HCT116 (cell line): ENCODE data around the gene ENTHD1. TPM values are rescaled to one million over a fixed set of nuclear protein-coding genes. Genes with fewer than 3 reads are reported as not detected.

Experiments
- ATAC-seq: fragments of 200-7000 bp; cut with Tn5 transposase; 2 replicates; pipeline ENCODE4 v1.9.1; 2020; ENCODE audit warnings: mild to moderate bottlenecking, moderate library complexity
- BruUV-seq: library from RNA; stranded (reverse); fragments of 400-500 nt; replicated peaks from 2 replicates; lab custom pipeline; 2021; lab: Mats Ljungman, UMichigan
- CTCF ChIA-PET: fragments of 300-600 bp; sonication (Branson Sonifier 250); formaldehyde crosslinking; loops from one replicate; lab custom pipeline; 2021; ENCODE audit warnings: antibody characterized with exemption; lab: Charles Lee
- POLR2A ChIA-PET: fragments of 300-600, 350-600 bp; sonication (Branson Sonifier 250); formaldehyde crosslinking; loops from one replicate; lab custom pipeline; 2021; ENCODE audit warnings: antibody characterized with exemption; lab: Charles Lee
- RAD21 ChIA-PET, 2 experiments: fragments of 300-600 bp; sonication (Branson Sonifier 250); formaldehyde crosslinking; loops; one replicate each; lab custom pipeline; 2023; ENCODE audit warnings: low total read pairs in 2 of 2; ENCODE audit not compliant: uncharacterized antibody in 2 of 2, unreplicated experiment in 2 of 2, low non-redundant PET in 1 of 2; lab: Charles Lee
- DNase-seq: peaks from one replicate; pipeline ENCODE4 v3.0.0-alpha.2; 2010; ENCODE audit warnings: low read depth, low spot score
- H2AFZ ChIP-seq: fragments of 200-600 bp; shearing (Covaris generic), sonication (generic); 2 replicates; pipeline ENCODE4 v1.6.1; 2017; ENCODE audit warnings: low read depth, mixed run types, mixed read lengths, antibody characterized with exemption, low read length; ENCODE audit not compliant: poor library complexity, severe bottlenecking
- H3K27ac ChIP-seq: 2 replicates; pipeline ENCODE4 v1.5.1; 2012; ENCODE audit warnings: low read depth, low read length
- H3K27me3 ChIP-seq: fragments of 200-600 bp; sonication (generic); 2 replicates; pipeline ENCODE4 v1.6.1; 2016; ENCODE audit warnings: mixed run types, low read length, mixed read lengths; ENCODE audit not compliant: insufficient read depth
- H3K36me3 ChIP-seq, 2 experiments: fragments of 200-500 bp in 1 of 2; fragments of 200-600 bp in 1 of 2; sonication (Bioruptor generic) in 1 of 2; sonication (generic) in 1 of 2; 2 replicates each; pipeline versions ENCODE4 v1.5.1 to v1.6.1; 2014 to 2016; ENCODE audit warnings: low read length in 2 of 2, inconsistent platforms in 1 of 2, mixed read lengths in 1 of 2, mixed run types in 1 of 2; ENCODE audit not compliant: insufficient read depth in 2 of 2, control insufficient read depth in 1 of 2
- H3K4me1 ChIP-seq, 2 experiments: fragments of 200-600 bp in 1 of 2; sonication (generic) in 1 of 2; 2 replicates each; pipeline versions ENCODE4 v1.5.1 to v1.6.1; 2012 to 2017; ENCODE audit warnings: low read length in 2 of 2, inconsistent platforms in 1 of 2, mild to moderate bottlenecking in 1 of 2, mixed read lengths in 1 of 2, mixed run types in 1 of 2, moderate library complexity in 1 of 2; ENCODE audit not compliant: insufficient read depth in 2 of 2, control insufficient read depth in 1 of 2
- H3K4me2 ChIP-seq: fragments of 200-600 bp; sonication (generic); 2 replicates; pipeline ENCODE4 v1.6.1; 2017; ENCODE audit warnings: mixed run types, low read length, mixed read lengths
- H3K4me3 ChIP-seq, 2 experiments: fragments of 200-600 bp in 1 of 2; sonication (generic) in 1 of 2; replicated peaks in 1 of 2; 2 replicates each; pipeline ENCODE4 v1.5.1; 2011 to 2016; ENCODE audit warnings: low read length in 2 of 2, control low read depth in 1 of 2, low read depth in 1 of 2, mild to moderate bottlenecking in 1 of 2, mixed read lengths in 1 of 2, mixed run types in 1 of 2
- H3K79me2 ChIP-seq: fragments of 200-600 bp; sonication (generic); 2 replicates; pipeline ENCODE4 v1.6.1; 2017; ENCODE audit warnings: mild to moderate bottlenecking, mixed run types, low read length, moderate library complexity, mixed read lengths; ENCODE audit not compliant: insufficient read depth
- H3K9ac ChIP-seq: fragments of 200-600 bp; sonication (generic); 2 replicates; pipeline ENCODE4 v1.6.1; 2016; ENCODE audit warnings: low read length, mixed read lengths
- H3K9me2 ChIP-seq: fragments of 200-600 bp; sonication (generic), shearing (Covaris generic); 2 replicates; pipeline ENCODE4 v1.6.1; 2017; ENCODE audit warnings: mixed run types, mild to moderate bottlenecking, moderate library complexity; ENCODE audit not compliant: insufficient read depth
- H3K9me3 ChIP-seq, 2 experiments: fragments of 200-500 bp in 1 of 2; fragments of 200-600 bp in 1 of 2; sonication (Bioruptor generic) in 1 of 2; sonication (generic) in 1 of 2; 2 replicates each; pipeline ENCODE4 v1.6.1; 2014 to 2017; ENCODE audit warnings: low read length in 2 of 2, mixed read lengths in 2 of 2, inconsistent platforms in 1 of 2, low read depth in 1 of 2, mild to moderate bottlenecking in 1 of 2, mixed run types in 1 of 2, moderate library complexity in 1 of 2; ENCODE audit not compliant: control insufficient read depth in 1 of 2, insufficient read depth in 1 of 2
- H4K20me1 ChIP-seq: fragments of 200-600 bp; sonication (generic), shearing (Covaris generic); 2 replicates; pipeline ENCODE4 v1.6.1; 2017; ENCODE audit warnings: mixed run types, mild to moderate bottlenecking, moderate library complexity; ENCODE audit not compliant: insufficient read depth
- ATF3 ChIP-seq: IDR thresholded peaks from 2 replicates; pipeline ENCODE4 v1.6.1; 2012
- CEBPB ChIP-seq: IDR thresholded peaks from 2 replicates; pipeline ENCODE4 v1.6.1; 2012; ENCODE audit warnings: low read depth
- CTCF ChIP-seq, 3 experiments: fragments of 200-600 bp in 1 of 3; sonication (generic) in 1 of 3; IDR thresholded peaks in 2 of 3; conservative IDR thresholded peaks in 1 of 3; 2 replicates each; pipeline ENCODE4 v1.5.1; 2012 to 2017; ENCODE audit warnings: low read depth in 2 of 3, low read length in 2 of 3, antibody characterized with exemption in 1 of 3, borderline replicate concordance in 1 of 3, control low read depth in 1 of 3, mild to moderate bottlenecking in 1 of 3, mixed read lengths in 1 of 3, mixed run types in 1 of 3, moderate library complexity in 1 of 3; ENCODE audit not compliant: insufficient read depth in 1 of 3
- EGR1 ChIP-seq: IDR thresholded peaks from 2 replicates; pipeline ENCODE4 v1.6.1; 2012; ENCODE audit warnings: low read depth
- ELF1 ChIP-seq: IDR thresholded peaks from 2 replicates; pipeline ENCODE4 v1.6.1; 2012; ENCODE audit warnings: low read depth, borderline replicate concordance
- FOSL1 ChIP-seq: IDR thresholded peaks from 2 replicates; pipeline ENCODE4 v1.6.1; 2012; ENCODE audit warnings: low read depth
- JUND ChIP-seq: IDR thresholded peaks from 2 replicates; pipeline ENCODE4 v1.6.1; 2012
- MAX ChIP-seq: IDR thresholded peaks from 2 replicates; pipeline ENCODE4 v1.6.1; 2012
- POLR2A ChIP-seq: IDR thresholded peaks from 2 replicates; pipeline ENCODE4 v1.7.0; 2011; ENCODE audit warnings: borderline replicate concordance; ENCODE audit not compliant: insufficient read depth, insufficient read length; ENCODE audit errors: extremely low read depth
- POLR2AphosphoS5 ChIP-seq: IDR thresholded peaks from 2 replicates; pipeline ENCODE4 v1.6.1; 2011; ENCODE audit warnings: mild to moderate bottlenecking, low read depth, low read length, moderate library complexity
- REST ChIP-seq: IDR thresholded peaks from 2 replicates; pipeline ENCODE4 v1.6.1; 2012; ENCODE audit warnings: low read depth
- SIN3A ChIP-seq: IDR thresholded peaks from 2 replicates; pipeline ENCODE4 v1.6.1; 2012; ENCODE audit warnings: low read depth
- SRF ChIP-seq: IDR thresholded peaks from 2 replicates; pipeline ENCODE4 v1.6.1; 2012; ENCODE audit warnings: low read depth
- TCF7L2 ChIP-seq: IDR thresholded peaks from 2 replicates; pipeline ENCODE4 v1.7.0; 2011; ENCODE audit warnings: borderline replicate concordance, inconsistent platforms; ENCODE audit not compliant: insufficient read depth, insufficient read length; ENCODE audit errors: extremely low read depth
- YY1 ChIP-seq: IDR thresholded peaks from 2 replicates; pipeline ENCODE4 v1.6.1; 2011; ENCODE audit warnings: low read length, low read depth, moderate library complexity, mild to moderate bottlenecking; ENCODE audit not compliant: insufficient replicate concordance; ENCODE audit errors: extremely low read depth
- ZNF274 ChIP-seq: fragments of 200-500 bp; sonication (Bioruptor generic); IDR thresholded peaks from 2 replicates; pipeline ENCODE4 v1.6.1; 2014; ENCODE audit warnings: mild to moderate bottlenecking, low read depth, low read length, inconsistent platforms
- intact Hi-C: fragments of 100-400 bp; cut with micrococcal nuclease; formaldehyde crosslinking; loops from 2 replicates; pipeline ENCODE4 v1.10.0; 2022
- total RNA-seq: library from RNA; stranded (reverse); gene quantifications from one replicate; pipeline ENCODE4 v1.2.1, GENCODE V29; 2021; ENCODE audit not compliant: unreplicated experiment

The ENTHD1 gene
- total RNA-seq, 1 experiment from 2014 or later, result not detected

- Histone ChIP-seq H3K9ac (no peak overlapping the region), H3K36me3 (no peaks in the 10 kb centered on the region), H3K4me1 (no peaks in the 10 kb centered on the region), H3K27me3 (no peaks in the 10 kb centered on the region), H3K9me2 (no peaks in the 10 kb centered on the region), H3K4me3 (no peak overlapping the region), H4K20me1 (no peaks in the 10 kb centered on the region), H3K4me2 (no peak overlapping the region), H3K79me2 (no peaks in the 10 kb centered on the region), H3K9me3 (no peaks in the 10 kb centered on the region), H3K27ac (no peak overlapping the region), H2AFZ (no peak overlapping the region)
- RAD21 ChIA-PET, result interaction anchor here in 1 of 2 experiments (0.7 kb wide), 1 partner anchor 30 kb away, joined by 3 read pairs; no protein-coding TSS in a partner anchor
- ATAC-seq (no peak), DNase-seq (no peak)
- no TSS peak for BruUV-seq
- intact Hi-C loops, result no loop called here
- no peak for TF ChIP-seq SIN3A
- no peak for TF ChIP-seq TCF7L2
- no peak for TF ChIP-seq ZNF274
- TF ChIP-seq CEBPB, result no peak
- no peak for TF ChIP-seq EGR1
- TF ChIP-seq MAX, result no peak
- TF ChIP-seq POLR2A, result no peak
- no peak for TF ChIP-seq YY1
- no peak for TF ChIP-seq FOSL1
- no peak for TF ChIP-seq JUND
- TF ChIP-seq ATF3, result no peak
- no peak for TF ChIP-seq CTCF (IDR thresholded peaks at IDR 0.05 in 2 of 3, conservative IDR thresholded peaks at IDR 0.05 in 1 of 3; ENCODE audit: borderline replicate concordance in 1 of 3, insufficient read depth in 1 of 3, low read depth in 2 of 3, low read length in 2 of 3)
- no peak for TF ChIP-seq SRF
- TF ChIP-seq POLR2AphosphoS5, result no peak
- no peak for TF ChIP-seq ELF1
- no peak for TF ChIP-seq REST
- POLR2A ChIA-PET, result no interaction called here
- CTCF ChIA-PET, result no interaction called here
These were observed 175.4 kb downstream of the ENTHD1 start for GRCh38 chr22:39718206-39718605.
